ENCODE data around the gene FAM185A.
"Not testable (repeated sequence)": the region's sequence is repeated elsewhere in the genome, so short reads cannot be mapped to it uniquely, and the experiment has no call there.

The FAM185A gene

GRCh38 chr7:102780926-102781325 lies 32.1 kb downstream of the FAM185A start:
- DNase-seq, result not testable (repeated sequence)

DNA sequence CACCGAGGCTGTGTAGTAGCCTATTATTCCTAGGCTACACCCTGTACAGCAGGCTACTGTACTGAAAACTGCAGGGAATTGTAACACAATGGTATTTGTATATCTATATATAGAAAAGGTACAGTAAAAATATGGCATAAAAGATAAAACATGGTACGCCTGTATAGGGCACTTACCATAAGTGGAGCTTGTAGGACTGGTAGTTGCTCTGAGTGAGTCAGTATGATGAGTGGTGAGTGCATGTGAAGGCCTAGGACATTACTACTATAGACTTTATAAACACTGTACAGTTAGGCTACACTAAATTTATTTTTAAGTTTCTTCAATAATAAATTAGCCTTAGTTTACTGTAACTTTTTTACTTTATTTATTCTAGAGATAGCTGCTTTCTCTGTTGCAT lies 40.0 kb downstream of the FAM185A start:
- DNase-seq, result not testable (repeated sequence)

DNA sequence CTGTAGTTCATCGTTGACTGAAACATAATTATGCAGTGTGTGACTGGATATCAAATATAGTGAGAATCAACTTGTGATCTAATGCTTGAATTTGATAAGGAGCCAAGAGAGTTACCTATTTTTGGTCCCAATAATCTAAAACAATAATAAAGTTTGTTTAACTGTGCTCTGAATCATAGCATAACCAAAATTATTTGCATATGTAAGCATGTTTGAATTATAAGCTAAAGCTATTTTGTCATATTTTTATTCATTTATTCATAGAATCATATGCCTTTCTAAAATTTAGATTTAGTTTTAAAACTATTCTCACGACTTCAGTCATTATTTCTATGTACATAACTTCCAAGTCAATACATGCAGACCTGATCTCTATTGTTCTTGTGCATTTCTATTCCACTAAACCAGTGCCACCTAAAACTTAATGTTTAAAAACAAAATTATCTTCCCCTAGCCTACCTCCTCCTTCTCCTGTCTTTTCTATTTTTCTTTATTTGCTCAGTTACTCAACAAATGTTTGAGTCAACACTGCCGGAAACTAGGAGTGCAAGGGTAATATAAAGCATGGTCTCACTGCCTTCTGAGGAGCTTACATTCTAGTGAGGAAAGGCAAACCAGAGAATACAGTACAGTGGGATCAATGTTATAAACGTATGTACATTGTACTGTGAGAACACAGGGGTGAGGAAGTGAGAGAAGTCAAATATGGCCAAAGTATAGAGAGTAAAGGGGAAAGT lies 41.7 kb downstream of the FAM185A start:
- DNase-seq, result not testable (repeated sequence)

DNA sequence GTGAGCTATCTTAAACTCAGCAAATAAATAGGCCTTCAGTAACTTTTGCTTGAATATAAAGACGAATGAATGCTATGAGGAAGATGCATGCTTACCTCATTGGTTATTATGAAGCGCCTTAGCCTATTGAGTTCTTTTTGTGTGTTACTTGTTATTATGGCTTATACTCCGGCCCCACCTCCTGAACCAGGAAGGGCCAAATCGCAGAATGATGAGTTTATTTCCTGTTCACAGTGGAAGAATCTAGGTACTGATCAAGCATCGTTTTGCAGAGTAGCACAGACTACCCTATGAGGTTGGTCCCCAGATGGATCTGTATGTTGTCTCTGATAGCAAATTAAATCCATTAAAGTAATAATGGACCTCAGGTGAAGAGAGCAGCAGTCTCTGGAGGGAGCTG lies 42.6 kb downstream of the FAM185A start:
- DNase-seq, result not testable (repeated sequence)

DNA sequence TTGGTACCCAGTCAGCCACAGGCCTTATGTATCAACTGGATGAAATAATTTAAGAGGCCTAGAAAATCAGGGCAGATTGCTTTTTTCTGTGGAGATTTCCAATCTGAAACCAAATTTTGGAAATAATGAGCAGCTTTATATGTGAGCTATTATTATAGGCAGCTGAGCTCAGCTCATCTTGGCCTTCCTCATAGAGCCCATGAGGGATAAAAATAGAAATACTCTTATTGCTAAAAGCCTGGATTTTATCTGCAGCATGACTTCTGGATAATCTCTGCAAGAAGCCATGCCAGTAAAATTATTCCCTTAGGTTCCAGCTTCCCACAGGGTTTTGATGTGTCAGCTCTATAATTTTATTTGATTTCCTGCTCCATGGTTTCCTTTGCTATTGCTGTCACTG lies 43.0 kb downstream of the FAM185A start:
- not testable (repeated sequence) for DNase-seq

DNA sequence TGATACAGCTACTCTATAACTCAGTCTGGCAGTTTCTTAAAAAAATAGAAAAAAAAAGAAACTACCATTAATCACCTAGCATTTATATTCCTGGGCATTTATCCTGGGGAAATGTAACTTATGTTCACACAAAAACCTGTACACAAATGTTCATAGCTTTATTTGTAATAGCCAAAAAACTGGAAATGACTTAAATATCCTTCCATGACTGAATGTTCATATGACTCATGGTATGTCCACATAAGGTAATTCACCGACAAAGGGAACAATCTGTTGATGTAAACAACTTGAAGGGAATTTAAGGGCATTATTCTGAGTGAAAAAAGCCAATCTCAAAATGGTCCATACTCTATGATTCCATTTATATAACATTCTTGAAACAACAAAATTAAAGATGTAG lies 45.8 kb downstream of the FAM185A start:
- not testable (repeated sequence) for DNase-seq

DNA sequence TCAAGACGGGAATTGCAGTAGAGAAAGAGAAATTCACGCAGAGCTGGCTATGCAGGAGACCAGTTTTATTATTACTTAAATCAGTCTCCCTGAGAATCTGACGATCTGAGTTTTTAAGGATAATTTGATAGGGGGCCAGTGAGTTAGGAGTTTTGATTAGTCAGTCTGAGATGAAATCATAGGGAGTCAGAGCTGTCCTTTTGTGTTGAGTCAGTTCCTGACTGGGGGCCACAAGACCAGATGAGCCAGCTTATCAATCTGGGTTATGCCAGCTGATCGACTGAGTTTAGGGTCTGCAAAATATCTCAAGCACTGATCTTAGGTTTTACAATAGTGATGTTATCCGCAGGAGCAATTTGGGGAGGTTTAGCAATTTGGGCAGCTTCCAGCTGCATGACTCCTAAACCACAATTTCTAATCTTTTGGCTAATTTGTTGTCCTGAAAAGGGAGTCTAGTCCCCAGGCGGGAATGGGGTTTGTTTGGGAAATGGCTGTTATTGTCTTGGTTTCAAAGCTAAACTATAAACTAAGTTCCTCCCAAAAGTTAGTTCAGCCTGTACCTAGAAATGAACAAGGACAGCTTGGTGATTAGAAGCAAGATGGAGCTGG lies 47.3 kb downstream of the FAM185A start:
- not testable (repeated sequence) for DNase-seq

DNA sequence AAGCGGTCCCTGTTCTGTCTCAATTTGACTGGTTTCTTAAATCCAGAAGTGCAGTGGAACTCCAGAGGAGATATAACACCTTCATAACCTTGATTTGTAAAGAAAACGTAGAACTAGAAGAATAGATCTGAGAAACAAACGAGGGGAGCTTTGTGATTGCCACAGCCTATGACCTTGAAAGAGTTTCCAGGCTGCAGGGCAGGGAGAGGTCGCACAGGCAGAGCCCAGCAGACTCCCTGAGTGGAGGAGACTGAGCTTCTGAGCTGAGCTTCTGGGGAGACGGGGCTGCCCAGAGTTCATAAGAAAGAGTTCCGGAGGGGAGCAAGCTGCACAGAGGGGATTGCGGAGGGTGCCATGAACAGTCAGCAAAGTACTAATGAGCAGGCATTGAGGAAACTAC lies 57.8 kb downstream of the FAM185A start:
- DNase-seq, result no peak

GRCh38 chr7:102810916-102811315 lies 62.1 kb downstream of the FAM185A start:
- no peak for DNase-seq

DNA sequence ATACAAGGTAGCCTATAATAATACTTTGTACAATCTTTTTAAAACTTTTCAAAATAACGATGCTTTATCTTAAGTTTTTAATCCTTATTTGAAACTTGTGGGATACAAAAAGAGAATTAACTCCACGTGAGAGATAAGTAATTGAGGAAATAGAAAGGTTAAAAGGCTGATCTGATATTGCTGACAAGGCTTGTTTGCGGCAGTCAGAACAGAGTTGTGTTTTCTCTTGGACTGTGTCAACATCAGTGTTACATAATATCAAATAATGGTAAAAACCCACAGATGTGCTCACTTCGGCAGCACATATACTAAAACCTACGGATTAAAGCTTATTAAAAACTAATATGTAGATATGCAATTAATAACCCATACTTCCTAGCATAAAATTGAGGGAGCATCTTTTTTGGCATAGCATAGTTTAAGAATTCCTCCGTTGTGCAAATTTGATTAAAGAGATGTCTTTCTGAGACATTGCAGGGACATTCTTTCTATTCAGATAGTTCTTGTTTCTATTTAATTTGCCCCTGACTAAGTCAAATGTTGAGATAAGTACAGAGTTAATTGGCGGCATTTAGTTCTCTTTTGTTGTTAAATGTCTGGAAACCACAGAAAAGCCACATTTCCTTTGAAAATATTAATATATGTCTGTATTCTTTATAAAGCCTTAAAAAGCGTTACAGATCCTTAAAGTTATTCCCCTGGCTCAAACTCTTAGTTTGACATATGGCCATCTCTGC lies 63.3 kb downstream of the FAM185A start:
- DNase-seq, result no peak

DNA sequence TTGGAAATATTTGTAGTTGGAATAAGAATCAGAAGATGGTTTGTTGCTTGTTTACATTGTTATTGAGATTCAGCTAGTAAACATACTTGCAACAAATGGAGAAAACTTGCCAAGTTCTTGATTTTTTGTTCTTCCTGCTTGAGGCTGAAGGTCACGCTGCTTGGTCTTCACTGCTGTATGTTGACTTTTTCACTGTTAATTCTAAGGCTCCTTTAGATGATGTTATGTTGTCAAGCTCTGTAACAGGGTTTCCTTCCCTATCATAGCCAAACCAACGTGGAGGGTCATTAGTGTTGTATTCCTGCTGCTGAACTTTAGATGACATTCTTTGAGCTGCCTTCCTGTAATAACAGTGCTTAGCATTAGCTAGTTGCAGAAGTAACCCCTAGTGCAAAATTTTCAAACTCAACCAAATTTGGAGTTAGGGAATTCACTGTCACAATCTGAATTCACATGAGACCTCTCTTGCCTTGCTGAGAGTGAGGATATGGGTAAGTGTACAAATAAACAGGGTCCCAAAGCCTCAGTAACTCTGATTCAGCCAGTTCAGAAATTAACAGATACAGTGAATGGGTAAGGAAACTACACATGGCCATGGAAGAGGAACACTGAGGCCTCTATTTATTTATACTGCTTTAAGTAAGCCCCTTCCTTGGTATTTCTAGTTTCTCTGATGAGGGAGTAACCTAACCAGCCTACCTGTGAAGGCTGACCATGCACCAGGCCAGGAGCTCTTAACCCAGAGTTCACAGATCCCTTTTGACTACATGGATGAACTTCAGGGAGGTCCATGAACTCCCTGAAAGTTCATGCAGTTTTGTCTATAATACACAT lies 64.6 kb downstream of the FAM185A start:
- no peak for DNase-seq

DNA sequence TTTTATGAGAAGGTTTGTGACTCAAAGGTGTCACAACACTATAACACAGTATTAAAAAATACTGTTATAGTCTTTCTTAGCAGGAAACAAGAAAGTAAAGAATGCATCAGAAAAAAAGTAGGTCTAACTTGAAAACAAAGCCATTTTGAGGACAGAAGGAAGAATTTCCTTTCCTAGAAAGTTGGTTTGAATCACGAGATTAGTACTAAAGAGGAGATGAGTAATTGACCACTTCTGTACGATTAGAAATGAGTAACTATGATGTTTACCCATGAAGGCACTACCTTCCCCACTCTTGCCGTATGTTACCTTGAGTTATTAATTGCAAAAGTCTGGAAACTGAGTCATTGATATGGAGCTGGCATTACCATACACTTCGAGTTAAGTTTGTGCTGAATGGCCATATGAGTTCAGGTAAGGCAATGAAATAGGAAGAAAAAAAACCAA lies 65.2 kb downstream of the FAM185A start:
- DNase-seq, result no peak

GRCh38 chr7:102817616-102818573 lies 69.1 kb downstream of the FAM185A start:
- DNase-seq, result no peak

DNA sequence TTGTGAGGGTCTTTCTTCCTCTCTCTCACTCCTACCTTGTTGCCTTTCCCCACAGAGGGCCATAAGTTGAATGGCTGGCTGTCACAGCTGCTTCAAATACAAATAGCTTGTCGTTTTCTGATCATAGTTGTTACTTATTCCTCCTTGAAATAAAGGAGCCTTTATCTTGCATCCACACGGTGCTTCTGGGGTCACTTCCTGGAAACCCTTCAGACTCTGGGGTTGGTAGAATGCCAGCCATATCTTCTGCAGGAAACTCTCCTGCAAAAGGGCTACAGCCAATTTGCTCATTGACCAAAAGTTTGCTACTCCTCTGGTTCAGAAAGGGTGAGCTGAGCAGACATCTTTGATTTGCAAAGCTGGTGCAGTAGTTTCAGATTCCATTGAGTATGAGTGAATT lies 70.4 kb downstream of the FAM185A start:
- no peak for DNase-seq

GRCh38 chr7:102821994-102822747 lies 73.4 kb downstream of the FAM185A start:
- no peak for DNase-seq

DNA sequence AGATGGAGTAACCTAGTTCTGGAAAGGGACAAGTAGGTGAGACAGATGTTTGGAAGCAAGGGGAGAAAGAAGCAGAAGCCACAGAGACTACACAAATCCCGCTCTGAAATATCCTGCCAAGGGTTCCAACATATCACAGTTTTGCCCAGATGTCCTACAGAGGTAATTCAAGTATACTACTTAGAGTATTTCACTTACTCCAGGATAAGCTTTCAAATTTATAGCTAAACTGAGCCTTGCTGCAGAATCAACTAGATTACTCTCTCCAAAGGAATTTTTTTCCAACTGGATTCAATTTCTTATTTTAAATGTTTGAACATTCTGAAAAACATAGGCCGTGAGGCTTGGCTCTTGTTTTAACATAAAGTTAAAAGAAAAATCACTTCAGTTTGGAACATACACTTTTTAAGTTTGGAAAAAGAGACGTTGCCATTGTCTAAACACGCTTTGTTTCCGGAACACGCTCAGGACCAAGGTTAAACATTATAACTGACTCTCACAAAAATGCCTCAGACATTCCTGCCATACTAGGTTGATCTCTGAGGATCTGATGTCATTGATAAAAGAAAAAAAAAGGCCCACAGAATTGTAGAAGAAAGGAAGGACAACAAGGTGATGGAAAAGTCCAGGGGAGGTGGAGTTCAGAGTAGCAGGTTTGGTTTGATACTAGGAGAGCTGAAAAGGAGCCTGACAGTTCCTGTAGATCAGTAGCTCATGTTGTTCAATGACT lies 74.8 kb downstream of the FAM185A start:
- no peak for DNase-seq

DNA sequence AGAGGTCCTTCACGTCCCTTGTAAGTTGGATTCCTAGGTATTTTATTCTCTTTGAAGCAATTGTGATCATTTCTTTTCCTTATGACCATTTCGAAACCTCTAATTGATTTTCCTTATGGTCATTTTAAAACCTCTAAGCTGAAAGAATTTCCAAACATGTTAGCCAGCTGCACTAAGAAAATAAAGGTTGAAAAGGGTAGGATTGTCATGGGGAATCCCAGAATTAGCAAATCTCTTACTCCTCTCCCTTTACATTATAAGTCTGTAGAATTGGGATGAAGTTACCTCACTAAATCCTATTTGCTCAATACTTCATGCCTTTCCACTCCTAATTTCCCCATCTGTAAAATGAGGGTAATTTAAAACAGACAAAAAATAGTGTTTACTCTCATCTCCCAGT lies 79.5 kb downstream of the FAM185A start:
- no peak for DNase-seq

DNA sequence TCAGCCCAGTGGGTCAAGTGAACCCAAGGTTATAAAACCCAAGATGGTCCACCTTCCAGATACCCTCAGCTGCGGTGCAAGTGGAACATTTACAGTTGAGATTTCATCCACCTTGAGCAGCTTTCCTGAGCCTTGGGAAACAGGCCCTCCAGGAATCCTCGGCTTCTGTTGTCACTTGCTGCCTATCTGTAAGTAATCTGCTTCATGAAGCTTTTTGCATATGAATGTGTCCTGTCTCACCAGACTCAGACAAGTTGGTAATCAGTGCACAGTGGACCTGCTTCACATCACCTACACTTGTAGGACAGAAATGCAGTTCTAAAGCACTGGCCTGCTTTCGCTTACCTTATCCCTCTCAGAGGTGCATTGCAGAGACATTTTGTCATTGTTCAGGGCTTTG lies 80.3 kb downstream of the FAM185A start:
- no peak for DNase-seq

DNA sequence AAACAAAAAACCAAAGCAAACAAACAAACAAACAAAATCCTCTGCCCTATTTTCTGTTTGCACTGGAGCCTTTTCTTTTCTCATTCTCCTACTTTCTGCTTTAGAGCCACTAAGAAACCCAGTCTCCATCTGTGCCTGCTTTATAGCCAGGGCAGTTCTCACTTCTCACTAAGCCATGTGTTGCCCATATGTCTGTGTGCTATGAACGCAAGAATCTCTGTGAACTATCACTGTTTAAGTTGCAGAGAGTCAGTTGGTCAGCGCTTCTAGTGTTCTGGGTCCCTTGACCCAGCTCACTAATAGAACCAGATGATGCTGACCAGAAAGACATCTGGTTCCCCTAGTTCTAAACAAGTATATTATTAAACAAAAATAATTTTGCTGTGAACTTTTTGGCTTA lies 81.4 kb downstream of the FAM185A start:
- no peak for DNase-seq

DNA sequence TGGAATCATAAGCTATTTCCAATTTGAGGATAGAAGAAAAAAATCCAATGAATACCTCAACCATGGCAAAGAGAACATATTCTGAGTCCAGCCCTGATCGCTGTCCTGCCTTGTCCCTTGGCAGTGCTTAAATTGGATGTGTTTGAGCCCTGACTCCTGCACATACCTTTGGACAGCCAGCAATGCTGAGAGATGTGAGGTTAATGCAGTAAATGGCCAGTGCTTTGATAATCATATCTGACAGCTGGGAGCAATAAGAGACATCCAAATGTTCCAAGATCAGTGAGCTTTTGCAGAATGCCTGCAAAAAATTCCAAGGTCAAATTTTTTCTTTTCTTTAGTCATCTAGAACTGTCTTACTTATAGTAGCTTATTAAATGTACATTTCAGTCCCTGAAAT lies 83.9 kb downstream of the FAM185A start:
- no peak for DNase-seq

All from NCI-H1436 (cell line).